ENCODE data around the gene EFNB1. TPM values are rescaled to one million over a fixed set of nuclear protein-coding genes. Genes with fewer than 3 reads are reported as not detected.

EFNB1 gene
- total RNA-seq, 2 donors from 2014 or later: 23.7 to 42.4 TPM

DNA sequence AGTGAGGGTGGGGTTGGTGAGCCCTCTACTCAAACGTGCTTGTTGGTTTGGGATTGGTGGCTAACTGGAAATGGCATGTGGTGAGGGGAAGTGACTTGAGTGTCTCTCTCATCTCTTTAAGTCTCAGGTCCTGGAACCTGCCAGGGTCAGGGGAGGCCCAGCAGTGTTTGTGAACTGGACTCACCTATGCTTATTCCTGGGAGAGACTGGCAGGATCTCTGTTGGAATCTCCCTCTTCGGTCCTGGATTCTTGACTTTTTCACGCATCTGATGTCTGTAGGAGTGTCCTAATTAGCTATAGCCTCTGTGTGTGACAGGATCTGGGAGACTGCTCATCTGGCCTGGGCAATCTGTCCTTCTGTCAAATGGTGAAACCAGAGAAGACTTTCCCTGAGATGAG lies 7.2 kb upstream of the EFNB1 start:
- no peak for TF ChIP-seq CTCF (IDR thresholded peaks at IDR 0.05)

DNA sequence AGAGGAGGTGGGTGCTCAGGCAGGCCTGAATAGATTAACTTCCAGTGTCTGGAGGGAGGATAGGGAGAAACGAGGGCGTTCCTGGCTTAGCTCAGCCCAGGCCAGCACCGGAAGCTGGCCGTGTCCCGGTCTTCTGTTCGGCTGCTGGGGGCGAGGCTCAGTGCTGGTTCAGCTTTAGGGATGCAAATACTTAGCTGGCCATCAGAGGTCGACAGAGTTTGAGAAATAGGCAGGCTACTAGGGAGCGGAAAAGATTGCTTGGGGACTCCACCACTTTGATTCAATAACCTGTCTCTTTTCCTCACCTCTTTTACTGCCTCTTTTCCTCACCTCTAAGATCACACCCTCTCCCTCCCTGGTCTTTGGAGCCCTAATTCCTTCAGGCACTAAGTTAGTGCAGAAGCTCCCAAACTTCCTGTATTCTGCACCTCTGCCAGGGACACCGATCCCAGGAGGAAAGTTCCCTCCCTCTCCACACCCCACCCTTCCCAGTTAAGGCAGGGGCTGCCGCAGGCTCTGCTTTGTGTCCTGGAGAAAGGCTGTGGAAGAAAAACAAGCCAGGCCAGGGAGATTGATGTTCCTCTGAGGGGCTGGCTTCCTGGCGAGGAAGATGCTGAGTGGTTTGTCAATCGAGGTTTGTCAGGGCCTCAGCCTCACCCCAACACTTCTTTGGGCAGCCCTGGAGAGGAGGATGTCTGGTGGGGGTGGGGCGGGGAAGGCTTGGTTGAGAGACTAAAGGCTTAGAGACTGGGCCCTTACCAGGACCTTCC lies 6.0 kb upstream of the EFNB1 start:
- Histone ChIP-seq H3K27me3 (no peaks in the 10 kb centered on the region), H3K27ac (no peak overlapping the region), H3K4me1 (peaks cover 0 to 7% of the 10 kb centered on the region in 2 donors), H3K9me3 (no peaks in the 10 kb centered on the region), H3K4me3 (no peak overlapping the region), H3K36me3 (no peaks in the 10 kb centered on the region)
- peak in 1 of 2 donors; percentile 75 for TF ChIP-seq CTCF (IDR thresholded peaks at IDR 0.05)
- no peak for DNase-seq (ENCODE audit: low spot score)

More for the DNA sequence above, 7.2 kb upstream of the EFNB1 start:
- H3K36me3 ChIP-seq: no peaks in the 10 kb centered on the region
- H3K27ac ChIP-seq: no peak overlapping the region
- H3K4me1 ChIP-seq: peaks cover 0 to 7% of the 10 kb centered on the region in 2 donors
- no peaks in the 10 kb centered on the region for H3K9me3 ChIP-seq
- H3K27me3 ChIP-seq: no peaks in the 10 kb centered on the region
- H3K4me3 ChIP-seq: no peak overlapping the region
- no peak for DNase-seq (ENCODE audit: low spot score)

DNA sequence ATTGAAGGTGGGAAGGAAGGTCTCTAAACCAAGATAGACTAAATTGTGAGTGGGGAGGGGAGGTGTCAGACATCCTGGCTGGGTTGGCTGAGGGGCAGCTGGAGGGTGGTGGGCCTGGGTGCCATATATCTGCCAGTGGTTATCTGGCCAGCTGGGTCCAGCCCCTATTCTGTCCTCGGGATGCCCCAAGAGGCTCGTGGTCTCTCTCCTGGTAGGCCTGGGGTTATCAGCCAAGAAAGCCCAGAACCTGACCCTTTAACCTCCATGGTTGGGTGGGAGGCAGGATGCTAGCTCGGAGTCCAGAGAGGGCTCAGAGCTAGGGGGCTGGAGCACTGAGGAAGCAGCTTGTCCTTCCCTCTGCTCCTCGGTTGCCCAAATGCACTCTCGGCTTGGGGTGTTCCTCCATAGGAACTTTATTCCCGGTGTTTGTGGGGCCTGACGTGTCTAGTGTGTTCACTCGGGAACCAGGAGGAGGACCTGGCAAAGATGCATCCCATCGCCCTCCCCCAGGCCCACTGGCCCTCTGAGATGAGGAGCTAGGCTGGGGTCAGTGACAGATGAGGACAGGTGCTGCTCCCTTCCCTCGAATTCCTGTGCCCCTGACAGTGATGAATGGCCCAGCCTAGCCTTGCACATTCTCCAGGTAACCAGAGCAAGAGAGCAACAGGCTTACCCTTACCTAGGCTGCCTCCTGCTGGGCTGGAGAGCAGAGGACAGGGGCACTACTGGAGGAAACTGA lies 5.2 kb upstream of the EFNB1 start:
- H3K27me3 ChIP-seq: no peaks in the 10 kb centered on the region
- H3K36me3 ChIP-seq: no peaks in the 10 kb centered on the region
- no peak overlapping the region for H3K27ac ChIP-seq
- no peaks in the 10 kb centered on the region for H3K9me3 ChIP-seq
- peaks cover 0 to 7% of the 10 kb centered on the region in 2 donors for H3K4me1 ChIP-seq
- no peak overlapping the region for H3K4me3 ChIP-seq
- TF ChIP-seq CTCF (IDR thresholded peaks at IDR 0.05): no peak
- DNase-seq (ENCODE audit: low spot score): no peak

GRCh38 chrX:68824152-68824433 lies 4.7 kb upstream of the EFNB1 start:
- no peak for DNase-seq (ENCODE audit: low spot score)
- no peaks in the 10 kb centered on the region for H3K9me3 ChIP-seq
- H3K4me3 ChIP-seq: no peak overlapping the region
- TF ChIP-seq CTCF (IDR thresholded peaks at IDR 0.05): no peak
- H3K4me1 ChIP-seq: peaks cover 0 to 7% of the 10 kb centered on the region in 2 donors
- no peaks in the 10 kb centered on the region for H3K36me3 ChIP-seq
- H3K27ac ChIP-seq: no peak overlapping the region
- H3K27me3 ChIP-seq: no peaks in the 10 kb centered on the region

- DNase-seq (ENCODE audit: low spot score): no peak
- Histone ChIP-seq H3K4me1 (peaks cover 0 to 7% of the 10 kb centered on the region in 2 donors), H3K27ac (no peak overlapping the region), H3K9me3 (no peaks in the 10 kb centered on the region), H3K27me3 (no peaks in the 10 kb centered on the region), H3K4me3 (no peak overlapping the region), H3K36me3 (no peaks in the 10 kb centered on the region)
- no peak for TF ChIP-seq CTCF (IDR thresholded peaks at IDR 0.05)
Observed at GRCh38 chrX:68824565-68825125, 4.2 kb upstream of the EFNB1 start.
